Inflammatory macrophage (primary cell): ENCODE measurements around the gene NPAS4.
"Not testable (repeated sequence)": the region's sequence is repeated elsewhere in the genome, so short reads cannot be mapped to it uniquely, and the experiment has no call there.

Experiments used
- DNase-seq, 2 donors: peaks; one replicate each; pipeline ENCODE4 v3.0.0-alpha.2; 2020 to 2022

The NPAS4 gene

DNA sequence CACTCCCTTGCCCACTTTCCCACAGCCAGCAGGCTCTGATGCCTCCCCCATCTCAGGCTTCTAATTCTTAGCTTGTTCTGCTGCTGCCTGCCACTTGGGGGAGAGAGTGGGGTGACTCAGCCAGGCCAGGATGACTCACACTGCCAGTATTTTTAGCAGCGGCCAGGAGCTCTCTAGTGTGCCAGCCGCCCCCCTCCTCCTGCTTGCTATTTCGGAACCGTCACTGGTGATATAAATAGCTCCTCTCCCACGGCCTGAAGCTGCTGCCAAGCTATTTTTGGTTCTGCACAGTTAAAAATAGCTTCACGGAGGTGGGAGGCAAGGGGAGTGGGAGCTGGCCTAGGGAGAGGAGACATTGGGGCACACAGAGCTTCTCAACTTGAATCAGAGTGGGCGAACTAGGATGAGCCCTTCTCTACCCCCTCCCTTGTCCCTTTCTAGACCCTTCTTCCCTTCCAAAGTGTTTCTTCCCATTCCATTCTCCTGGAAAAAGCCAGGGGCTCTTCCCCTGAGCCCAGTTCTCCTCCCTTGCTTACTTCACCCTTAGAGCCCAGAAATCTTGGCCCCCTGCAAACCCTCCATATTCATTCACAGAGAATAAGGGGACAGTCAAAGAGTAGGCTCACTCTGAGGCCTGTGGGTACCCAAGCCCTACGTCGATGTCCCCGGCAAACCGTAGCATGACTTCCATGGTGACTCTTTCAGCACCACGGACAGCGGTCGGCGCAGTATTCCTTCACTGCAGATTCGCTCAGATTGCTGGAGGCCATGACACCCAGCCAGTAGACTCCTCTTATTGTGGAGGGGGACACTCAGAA, 2.5 kb upstream of the NPAS4 start:
- DNase-seq = peak; percentile 80 to 94

DNA sequence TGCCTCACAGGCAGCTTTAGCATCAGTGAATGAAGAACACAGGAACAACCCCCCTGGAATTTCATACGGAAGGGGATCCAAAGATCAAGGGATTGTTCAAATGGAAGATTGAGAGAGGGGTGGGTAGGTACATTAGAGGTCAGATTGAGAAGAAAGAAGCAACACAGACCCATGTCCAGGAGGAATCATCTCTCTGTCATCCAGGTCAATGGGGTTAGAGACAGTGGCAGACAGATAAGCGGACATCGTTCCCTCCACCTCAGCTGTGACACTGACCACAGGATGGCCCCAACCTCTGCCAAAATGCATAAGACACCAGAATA, 1.9 kb upstream of the NPAS4 start:
- no peak for DNase-seq

DNA sequence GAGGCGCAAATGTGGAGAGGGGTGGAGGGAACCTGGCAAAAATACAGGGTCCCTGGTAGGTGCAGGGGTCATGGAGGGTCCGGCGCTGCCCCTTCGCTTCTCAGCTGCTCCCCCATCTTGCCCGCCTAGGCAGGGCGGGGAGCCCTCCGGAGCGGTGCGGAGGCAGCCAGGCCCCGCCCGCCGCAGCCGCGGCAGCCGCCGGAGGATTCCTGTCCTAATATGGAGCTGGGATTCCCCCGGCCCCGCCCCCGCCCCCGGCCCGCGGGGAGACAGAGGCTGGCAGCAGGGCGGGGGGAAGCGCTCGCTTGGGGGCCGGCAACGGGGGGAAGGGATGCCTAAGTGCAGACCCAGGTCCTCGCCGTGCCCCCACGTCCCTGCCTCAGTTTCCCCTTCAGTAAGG, 1.0 kb upstream of the NPAS4 start:
- no peak for DNase-seq

DNA sequence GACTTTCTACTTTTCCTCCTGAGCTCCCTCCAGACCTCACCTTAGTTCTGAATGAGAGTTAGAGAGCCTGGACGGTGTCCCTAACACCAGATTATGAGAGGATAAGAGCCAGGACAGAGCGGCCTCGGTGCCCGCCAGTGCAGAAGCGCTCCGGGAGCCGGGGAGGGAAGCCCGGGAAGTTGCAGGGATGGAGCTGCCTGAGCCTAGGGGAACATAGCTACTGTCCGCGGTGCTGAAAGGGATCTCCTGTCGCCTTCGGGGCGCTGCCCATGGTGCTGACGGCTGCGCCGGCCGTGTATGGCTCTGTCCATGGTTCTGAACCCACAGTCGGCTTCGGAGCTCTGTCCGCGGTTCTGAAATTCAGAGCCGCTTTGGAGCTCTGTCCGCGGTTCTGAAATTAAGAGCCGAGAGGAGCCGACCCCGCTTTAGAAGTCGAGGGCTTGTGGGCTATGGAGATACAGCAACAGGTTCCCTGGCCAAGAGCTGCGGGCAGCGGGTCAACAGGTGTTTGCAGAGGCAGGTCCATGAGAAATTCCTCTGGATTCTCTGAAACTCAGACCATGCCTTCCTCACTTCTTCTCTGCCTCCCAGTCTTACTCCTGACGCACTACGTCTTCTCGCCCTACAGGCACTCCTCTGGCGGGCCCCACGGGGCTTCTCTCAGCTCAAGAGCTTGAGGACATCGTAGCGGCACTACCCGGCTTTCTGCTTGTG, 814 bp downstream of the NPAS4 start:
- DNase-seq = peak; percentile 73 to 85

DNA sequence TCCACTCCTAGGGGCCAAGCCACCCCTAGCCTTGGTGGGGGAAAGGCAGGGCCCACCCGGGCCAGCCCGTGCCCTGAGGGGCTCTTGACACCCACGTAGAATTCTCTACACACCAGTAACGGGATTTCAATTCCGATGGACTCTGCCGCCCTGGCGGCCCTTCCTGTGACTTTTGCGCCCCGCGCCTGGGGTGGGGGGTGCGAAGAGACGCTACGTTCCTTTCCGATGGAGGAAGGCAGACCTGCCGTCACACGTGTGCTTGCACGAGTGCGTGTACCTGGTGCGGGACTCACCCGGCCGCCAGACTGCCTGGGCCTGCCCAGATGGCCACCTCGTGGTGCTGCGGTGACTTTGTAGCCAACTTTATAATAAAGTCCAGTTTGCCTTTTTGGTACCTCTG, 5.5 kb downstream of the NPAS4 start:
- DNase-seq = no peak

DNA sequence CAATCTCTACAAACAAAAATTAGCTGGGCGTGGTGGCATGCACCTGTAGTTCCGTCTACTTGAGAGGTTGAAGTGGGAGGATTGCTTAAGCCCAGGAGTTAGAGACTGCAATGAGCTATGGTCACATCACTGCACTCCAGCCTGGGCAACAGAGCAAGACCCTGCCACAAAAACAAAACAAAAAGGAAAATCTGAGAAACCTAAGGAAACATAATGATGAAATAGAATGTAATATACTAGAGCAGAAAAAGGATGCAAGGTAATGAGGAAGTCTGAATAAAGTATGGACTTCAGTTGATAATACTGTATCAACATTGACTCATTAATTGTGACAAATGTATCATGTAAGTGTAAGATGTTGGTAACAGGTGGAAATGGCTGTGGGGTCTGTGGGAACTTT, 8.1 kb downstream of the NPAS4 start:
- no peak for DNase-seq

DNA sequence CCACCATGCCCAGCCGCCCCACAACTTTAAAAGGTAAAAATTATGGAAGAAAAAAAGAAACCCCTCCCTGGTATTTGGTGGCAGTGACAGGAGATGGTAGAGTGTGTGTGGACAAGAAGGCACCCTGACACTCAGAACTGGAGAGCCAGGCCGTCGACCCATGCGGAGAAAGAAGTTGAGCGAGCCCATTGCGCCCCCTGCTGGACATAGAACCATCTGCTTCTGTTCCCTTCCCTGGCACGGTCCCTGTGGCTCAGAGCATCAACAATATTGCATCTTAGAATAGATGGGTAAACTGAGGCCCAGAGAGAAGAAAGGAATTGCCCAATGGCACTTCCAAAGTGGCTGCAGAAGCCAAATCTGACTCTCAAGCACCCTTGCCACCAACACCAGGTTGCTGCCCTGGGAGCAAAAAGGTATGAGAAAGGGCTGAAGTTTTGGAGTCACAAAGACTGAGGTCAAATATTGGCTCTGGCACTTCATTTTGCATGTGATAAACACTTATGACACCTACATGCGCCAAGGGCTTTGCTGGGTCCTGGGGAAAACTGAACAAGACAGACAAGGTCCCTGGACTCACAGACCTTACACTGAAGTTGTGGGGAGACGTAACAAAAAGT, 9.3 kb downstream of the NPAS4 start:
- DNase-seq = peak; percentile 76 to 85

DNA sequence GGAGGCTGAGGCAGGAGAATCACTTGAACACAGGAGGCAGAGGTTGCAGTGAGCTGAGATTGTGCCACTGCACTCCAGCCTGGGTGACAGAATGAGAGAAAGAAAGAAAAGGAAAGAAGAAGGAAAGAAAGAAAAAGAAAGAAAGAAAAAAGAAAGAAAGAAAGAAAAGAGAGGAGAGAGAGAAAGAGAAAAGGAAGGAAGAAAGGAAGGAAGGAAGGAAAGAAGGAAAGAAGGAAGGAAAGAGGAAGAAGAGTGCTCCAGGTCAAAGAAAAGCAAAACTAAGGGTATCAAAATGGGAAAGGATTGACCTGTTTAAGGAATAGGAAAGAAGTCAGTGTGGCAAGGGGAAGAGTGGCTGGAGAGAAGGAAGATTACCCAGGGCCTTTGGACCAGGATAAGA, 10.5 kb downstream of the NPAS4 start:
- not testable (repeated sequence) for DNase-seq

DNA sequence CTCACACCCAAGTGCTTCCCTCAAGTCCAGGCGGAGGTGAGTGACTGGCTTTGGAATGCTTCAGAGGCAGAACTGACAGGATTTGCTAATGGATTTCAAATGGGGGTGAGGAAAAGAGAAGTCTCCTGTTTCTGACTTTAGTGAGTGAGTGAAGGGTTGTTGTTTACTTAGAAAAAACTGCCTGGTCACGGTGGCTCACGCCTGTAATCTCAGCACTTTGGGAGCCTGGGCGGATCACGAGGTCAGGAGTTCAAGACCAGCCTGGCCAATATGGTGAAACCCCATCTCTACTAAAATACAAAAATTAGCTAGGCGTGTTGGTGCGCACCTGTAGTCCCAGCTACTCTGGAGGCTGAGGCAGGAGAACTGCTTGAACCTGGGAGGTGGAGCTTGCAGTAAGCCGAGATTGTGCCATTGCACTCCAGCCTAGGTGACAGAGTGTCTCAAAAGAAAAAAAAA, 11.1 kb downstream of the NPAS4 start:
- peak; percentile 25 to 32 for DNase-seq

DNA sequence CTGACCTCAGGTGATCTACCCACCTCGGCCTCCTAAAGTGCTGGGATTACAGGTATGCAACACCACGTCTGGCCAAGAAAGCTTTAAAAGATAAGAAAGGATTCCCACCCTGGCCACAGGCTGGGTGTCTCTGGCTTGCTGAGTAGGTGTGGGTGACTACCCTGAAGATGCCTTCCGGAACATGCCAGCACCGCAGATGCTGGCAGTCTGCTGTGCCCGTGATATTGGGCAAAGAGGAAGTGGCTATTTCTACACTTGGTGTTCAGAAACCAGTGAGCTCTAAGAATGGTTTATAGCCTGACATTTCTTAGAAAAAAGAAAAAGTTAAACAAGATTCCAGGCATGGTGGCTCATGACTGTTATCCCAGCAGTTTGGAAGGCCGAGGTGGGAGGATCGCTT, 11.8 kb downstream of the NPAS4 start:
- DNase-seq = peak; percentile 72 to 84

DNA sequence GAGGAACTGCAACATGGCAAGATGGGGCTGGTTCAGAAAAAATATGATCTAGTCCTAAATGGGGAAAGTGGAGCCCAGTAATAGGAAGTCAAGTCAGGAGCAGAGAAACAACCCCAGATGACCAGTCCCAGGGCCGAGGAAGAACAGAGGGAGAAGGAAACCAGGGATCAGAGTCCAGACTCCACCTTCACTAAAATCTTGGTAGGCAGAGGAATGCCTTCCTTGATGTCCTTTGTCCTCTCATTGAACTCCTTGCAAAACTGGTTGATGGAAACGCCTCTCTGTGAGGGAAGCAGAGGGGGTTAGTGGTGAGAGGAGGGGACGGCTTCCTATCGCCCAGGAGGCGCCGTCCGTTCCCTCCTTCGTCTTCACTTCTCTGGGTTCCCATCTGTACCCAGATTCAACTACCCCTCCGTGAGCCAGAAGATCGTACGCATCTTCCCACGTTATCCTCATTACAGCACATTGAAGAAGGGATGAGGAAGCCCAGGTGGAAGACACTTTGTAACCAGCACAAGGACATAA, 17.2 kb downstream of the NPAS4 start:
- DNase-seq = no peak

DNA sequence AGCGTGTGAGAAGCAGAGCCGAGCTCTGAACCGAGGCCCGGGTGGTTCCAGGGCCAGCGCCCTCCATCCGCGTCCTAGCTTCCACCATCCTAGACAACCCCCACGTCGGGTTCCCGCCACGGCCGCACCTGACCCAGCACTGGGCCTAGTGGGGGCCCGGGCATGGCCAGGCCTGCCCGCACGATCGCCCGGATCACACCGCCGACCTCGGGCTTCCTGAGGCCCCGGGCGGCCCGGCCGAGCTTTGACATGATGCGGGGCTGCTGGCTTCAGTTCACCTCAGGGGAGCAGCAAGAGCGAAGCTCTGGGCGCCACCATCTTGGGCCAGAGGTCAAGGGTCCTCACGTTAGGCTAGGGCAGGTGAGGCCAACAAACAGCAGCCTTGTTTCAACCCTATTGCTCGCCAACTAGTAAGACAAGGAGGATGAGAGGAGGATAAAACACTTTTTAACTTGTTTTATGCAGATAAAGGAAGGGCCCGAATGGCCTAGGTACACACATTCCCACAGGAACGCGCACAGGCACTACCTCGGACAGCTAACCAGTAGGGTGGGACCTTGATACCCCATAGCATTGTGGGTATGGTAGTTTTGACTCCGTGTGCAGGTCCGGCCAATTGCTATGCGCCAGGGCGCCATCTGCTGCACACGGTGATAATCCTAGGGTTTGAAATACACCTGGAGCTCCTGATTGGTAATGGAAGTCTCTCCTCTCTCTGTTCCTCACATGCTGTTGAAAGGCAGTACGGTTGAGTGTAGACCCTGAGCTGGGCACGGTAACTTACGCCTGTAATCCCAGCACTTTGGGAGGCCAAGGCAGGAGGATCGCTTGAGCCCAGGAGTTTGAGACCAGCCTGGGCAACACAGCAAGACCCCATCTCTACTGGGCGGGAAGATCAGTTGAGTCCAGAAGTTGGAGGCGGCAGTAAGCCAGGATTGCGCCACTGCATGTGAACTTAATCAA, 17.9 kb downstream of the NPAS4 start, which contains the start of gene MRPL11:
MRPL11 (minus strand) TSS at position 345 of the 963 bp plus-strand sequence; CDS start at position 251, 94 bp downstream.
- DNase-seq = peak; percentile 91 to 93

DNA sequence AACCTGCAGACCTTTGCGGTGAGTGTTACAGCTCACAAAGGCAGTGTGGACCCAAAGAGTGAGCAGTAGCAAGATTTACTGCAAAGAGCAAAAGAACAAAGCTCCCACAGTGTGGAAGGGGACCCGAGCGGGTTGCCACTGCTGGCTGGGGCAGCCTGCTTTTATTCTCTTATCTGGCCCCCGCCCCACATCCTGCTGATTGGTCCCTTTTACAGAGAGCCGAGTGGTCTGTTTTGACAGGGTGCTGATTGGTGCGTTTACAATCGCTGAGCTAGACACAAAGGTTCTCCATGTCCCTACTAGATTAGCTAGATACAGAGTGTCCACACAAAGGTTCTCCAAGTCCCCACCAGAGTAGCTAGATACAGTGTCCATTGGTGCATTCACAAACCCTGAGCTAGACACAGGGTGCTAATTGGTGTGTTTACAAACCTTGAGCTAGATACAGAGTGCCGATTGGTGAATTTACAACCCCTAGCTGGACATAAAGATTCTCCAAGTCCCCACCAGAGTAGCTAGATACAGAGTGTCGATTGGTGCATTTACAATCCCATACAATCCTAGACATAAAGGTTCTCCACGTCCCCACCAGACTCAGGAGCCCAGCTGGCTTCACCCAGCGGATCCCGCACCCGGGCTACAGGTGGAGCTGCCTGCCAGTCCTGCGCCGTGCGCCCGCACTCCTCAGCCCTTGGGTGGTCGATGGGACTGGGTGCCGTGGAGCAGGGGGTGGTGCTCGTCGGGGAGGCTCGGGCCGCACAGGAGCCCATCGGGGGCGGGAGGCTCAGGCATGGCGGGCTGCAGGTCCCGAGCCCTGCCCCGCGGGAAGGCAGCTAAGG, 19.5 kb downstream of the NPAS4 start:
- not testable (repeated sequence) for DNase-seq

DNA sequence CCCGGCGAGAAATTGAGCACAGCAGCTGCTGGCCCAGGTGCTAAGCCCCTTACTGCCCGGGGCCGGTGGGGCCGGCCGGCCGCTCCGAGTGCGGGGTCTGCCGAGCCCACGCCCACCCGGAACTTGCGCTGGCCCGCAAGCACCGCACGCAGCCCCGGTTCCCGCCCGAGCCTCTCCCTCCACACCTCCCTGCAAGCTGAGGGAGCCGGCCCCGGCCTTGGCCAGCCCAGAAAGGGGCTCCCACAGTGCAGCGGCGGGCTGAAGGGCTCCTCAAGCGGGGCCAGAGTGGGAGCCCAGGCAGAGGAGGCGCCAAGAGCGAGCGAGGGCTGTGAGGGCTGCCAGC, 20.1 kb downstream of the NPAS4 start:
- DNase-seq = not testable (repeated sequence)

DNA sequence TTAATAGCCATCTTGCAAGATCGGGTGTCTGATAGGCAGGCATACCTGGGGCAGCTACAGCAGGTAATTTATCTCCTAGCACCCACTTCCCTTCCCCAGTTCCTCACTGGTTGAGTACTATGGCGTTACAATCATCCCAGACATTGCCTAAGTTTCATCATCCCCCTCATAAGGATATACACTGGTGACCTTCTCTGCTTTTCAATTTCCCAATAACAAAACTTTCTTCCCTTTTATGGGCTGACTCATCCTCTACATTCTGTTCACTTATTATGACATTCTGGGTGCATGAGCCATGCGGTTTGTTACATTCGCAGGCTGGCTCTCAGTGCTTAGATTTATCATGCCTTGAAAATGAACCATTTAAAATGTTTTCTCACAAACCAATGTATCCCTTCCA, 22.8 kb downstream of the NPAS4 start:
- peak; percentile 90 to 97 for DNase-seq

DNA sequence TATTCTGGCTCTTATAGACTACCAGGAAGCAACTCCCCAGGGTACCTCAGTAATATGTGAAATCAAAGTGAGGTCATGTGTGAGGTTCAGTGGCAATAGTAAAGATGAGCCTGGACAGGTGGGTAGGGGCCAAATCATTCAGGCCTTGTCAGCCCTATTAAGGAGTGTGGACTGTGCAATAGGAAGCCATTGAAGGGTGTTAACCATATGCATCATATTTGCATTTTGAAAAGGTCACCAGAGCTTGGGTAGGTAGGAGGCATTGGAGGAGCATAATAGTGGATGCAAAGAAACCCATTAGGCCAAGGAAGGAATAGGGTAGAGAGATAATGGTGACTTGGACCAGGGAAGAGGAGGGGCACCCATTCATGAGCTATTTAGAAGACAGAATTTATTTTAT, 26.2 kb downstream of the NPAS4 start:
- no peak for DNase-seq

DNA sequence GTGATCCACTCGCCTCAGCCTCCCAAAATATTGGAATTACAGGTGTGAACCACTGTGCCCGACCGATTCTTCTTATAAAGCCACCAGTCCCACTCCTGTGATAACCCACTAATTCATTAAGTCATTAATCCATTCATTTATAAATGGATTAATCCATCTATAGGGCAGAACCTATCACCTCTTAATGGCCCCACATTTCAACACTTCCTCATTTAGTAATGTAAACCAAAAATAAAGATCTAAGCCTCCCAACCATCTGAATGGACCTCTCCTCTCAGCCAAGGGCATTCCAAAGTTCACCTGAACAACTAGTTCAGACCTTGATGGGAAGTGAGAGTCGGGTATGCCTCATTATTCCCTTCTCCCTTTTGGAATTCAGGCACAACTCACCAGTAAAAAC, 27.7 kb downstream of the NPAS4 start:
- DNase-seq = no peak

DNA sequence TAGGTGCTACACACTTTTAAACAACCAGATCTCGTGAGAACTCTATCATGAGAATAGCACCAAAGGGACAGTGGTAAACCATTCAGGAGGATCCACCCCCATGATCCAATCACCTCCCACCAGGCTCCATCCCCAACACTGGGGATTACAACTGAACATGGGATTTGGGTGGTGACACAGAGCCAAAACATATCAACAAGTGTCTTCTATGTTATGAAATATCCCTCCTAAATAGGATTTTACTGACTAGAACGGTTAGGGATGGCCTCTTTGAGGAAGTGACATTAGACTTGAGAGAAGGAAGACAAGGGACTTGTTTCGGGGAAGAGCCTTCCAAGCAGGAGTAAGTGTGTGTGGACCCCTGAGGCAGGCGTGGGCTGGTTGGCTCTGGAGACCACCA, 29.7 kb downstream of the NPAS4 start:
- peak; percentile 77 to 79 for DNase-seq

DNA sequence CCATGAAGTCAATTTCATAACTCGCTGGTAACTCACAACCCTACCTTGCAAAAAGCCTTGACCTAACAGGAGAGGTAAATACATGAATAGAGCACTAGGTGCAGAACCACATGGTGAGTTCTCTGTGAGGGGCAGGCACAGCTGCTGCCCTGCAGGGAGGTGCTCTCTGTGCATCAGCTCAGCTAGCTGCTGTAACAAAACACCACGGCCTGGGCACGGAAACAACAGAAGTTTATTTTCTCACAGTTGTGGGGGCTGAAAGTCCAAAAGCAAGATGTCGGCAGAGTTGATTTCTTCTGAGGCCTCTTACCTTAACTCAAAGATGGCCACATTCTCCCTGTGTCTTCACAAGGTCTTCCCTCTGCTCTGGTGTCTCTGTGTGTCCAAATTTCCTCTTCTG, 30.8 kb downstream of the NPAS4 start:
- DNase-seq = no peak

DNA sequence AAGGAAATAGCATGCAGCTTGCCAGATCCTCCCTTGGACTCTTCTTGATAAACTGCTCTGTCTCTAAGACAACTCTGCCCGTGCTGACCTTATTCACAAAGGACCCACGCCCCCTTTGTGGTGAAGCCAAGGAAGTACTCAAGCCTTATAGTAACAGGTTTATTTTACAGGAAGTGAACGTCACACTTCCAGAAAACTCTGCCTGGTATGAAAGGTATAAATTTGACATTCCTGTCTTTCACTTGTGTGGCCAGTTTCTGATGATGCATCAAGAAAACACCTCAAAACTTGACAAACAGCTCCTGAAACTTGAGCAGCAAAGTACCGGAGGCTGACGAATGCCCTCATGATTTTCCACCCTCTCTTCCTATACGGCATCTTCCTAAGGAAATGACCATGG, 33.4 kb downstream of the NPAS4 start:
- DNase-seq = no peak

DNA sequence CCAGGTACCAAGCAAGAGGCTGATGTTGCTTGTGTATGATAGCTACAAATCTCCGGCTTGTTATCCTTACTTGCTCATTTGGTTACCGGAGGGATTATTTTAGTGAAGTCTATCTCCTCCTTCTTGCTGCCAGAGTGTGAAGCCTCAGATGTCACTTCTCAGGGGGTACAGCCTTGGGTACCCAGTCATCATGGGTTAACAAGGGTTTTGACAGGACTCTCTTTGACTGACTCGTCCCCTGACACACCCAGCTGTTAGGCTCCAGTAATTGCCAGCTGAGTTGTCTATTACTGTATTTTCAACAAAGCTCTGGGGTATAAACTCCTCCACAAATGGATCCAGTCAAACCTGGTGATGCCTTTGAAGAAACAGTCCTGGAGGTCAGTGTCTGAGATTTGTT, 34.0 kb downstream of the NPAS4 start:
- no peak for DNase-seq
